Glomerular endothelial cell (primary cell): Measurements from ENCODE around the gene TMEM220. TPM values are rescaled to one million over a fixed set of nuclear protein-coding genes. Genes with fewer than 3 reads are reported as not detected.
"Not testable (repeated sequence)": the region's sequence is repeated elsewhere in the genome, so short reads cannot be mapped to it uniquely, and the experiment has no call there.

Experiments used
- DNase-seq: peaks from one replicate; pipeline ENCODE4 v3.0.0-alpha.2; 2011; ENCODE audit warnings: low read depth, low spot score; ENCODE audit errors: extremely low read depth
- total RNA-seq: library from RNA; depleted of rRNA; stranded (reverse); fragments of >200 nt; gene quantifications from 2 replicates; pipeline ENCODE4 v1.2.3, GENCODE V29; 2015

TMEM220 gene
- total RNA-seq, 1 donor from 2014 or later = 1.6 TPM

DNA sequence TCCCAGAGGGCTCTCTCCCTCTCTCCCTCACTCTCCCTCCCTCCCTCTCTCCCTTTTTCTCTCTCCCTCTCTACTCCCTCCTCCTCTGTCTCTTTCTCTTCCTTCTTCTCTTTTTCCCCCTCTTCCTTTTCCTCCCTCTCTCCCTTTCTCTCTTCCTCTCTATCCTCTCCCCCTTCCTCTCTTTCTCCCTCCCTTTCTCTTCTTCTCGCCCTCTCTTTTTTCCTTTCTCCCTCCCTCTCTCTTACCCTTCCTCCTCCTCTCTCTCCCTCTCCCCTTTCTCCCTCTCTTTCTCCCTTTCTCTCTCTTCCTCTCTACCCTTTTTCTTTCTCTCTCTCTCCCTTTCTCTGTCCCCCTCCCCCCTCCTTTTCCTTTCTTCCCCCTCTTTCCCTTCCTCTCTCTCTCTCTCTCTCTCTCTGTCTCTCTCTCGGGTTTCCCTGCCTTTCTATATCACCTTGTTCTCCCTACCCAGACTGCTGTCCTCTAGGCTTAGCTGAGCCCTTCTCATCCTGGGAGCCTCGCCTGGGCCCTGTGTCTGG lies 25.8 kb upstream of the TMEM220 start:
- no peak for DNase-seq

DNA sequence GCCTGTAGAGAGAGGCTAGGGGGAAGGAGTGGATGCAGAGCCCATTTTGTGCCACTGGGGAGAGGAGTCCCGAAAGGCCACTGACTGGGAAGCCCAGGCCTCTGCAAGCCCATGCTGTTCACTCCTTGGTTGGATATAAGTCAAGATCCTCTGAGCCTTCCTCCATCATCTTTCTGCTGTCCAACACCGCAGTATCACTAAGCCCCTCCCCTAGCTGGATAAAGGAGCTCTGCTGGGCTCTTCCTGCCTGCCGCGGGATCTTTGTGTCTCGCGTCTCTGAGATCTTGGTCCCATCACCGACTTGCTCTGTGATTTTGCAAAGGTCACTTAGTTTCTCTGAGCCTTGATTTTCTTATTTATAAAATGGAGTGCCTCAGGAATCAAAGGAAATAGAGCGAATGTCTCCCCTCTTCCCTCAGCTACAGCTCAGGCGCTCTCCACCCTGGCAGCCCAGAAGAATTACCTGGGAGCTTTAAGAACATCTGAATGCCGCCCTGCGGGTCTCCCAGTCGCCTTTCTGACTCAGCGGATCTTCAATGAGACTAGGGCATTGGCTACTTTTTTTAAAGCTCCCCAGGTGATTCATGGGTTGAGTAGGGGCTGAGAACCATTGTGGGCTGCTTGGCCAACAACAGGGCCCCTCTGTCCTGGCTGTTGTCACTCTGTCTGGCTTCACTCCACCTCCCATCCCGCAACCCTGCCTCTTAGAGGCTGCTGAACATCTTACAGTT lies 25.2 kb upstream of the TMEM220 start:
- DNase-seq = no peak

DNA sequence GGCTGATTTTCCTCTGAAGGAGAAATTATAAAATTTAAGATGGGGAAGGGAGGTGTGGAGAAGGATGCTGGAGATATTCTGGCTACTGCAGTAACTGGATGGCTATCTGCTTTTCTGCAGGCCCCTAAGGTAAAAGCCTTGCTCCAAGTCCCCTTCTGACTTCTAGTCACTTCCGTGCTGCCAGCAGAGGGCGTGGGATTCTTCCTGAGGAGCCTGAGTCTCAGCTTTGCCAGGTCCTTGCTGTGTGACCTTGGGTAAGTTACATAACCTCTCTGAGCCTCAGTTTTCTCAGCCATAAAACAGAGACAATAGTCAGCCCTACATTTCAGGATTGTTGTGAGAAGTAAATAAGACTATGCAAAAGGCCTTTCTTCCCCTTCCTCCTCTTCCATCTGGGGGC lies 24.3 kb upstream of the TMEM220 start:
- no peak for DNase-seq

DNA sequence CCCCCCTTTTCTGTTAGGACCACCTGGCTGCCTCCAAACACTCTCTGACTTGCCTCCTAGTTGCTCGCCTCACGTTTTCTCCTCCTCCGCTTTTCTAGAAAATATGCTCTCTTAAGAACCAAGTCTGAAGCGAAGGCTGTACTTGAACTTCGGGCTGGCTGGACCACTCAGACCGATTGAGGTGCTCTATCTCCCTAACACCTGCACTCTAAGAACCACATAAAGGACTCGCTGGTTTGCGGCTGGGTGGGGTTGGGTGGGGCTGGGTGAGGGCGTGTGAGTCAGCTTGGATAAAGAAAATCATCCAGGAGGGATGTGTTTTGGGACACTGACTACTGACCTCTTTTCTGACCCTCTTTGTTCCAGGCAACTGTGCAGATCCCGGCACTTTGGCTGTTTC lies 22.9 kb upstream of the TMEM220 start:
- no peak for DNase-seq

DNA sequence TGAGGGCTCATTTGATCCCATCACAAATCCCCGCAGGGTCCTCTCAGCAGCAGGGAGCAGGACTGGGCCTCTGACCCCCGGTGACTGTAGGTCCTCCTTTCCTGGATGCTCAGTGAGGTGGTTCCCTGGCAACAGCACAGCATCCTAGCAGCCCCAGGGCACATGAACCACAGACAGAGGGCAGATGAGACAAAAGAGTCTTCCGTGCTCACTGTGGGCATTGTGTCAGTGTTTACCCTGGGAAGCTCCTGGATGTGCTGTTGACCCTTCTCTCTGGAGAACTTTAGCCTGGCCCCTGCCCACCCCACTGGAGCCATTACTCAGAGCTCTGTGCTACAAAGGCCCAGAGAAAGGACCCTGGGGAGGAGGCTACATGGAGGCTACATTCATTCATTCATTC lies 21.7 kb upstream of the TMEM220 start:
- no peak for DNase-seq

DNA sequence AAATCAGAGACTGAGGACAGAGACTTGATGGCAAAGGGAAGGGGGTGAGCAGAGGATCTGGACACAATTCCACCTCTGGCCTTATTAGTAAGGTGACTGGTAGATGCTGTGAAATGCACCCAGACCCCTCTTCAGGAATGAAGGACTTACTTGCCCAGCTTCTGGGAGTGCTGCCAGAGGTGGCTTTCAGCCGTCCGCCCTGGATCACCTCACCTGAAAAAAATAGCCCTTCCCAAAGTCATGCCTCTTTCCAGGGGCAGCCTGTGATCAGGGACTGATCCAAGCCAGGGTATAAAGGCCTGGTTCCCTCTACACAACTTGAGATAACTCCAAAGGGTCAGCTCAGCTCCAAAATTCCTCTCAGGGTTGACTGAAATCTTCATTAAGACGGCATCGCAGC lies 20.4 kb upstream of the TMEM220 start:
- no peak for DNase-seq

DNA sequence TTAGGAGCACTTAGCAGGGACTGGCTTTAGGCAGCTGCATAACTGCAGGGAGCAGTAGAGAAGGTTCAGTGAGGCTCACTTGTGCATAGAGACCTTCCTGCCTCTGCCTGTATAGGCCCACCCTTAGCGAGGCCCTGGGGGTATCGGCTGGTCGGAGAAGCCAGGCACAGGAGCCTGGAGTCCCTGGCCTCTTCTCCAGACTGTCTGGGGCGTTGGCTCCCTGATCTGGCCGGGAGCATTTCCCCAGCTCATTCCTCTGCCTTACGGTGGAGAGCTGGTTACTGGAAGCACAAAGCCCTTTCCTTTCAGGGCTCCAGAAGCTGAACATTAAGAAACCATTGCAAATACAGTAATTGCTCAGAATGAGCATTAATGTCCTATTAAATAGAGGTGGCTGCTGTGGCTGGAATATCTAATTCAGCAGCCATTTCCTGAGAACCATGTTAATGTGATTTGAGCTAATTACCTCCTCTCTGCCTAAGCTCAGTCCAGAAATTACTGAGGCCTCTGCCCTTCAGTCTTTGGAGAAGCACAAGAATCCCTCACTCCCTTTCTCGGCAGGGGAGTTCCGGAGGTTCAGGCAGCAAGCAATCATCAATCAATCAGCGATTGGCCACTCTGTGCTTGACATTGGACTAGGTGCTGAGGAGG lies 18.8 kb upstream of the TMEM220 start:
- no peak for DNase-seq

DNA sequence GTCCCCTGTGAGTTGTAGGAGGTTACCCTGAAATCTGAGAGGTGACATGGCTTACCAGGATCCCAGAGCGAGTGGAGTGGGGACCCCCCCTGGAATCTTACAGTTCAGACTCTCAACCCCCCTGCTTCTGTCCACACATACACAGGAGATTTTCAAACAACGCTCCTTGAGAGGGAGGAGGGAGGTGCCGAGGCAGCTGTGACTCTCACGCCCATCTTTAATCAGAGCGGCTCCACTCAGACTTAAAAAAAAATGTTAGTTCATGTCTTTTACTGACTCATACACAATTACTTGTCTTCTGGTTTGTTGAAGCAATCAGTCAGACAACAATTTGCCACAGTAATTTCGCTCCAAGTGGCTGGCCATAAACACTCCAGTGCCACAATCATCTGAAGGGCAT lies 15.4 kb upstream of the TMEM220 start:
- no peak for DNase-seq

DNA sequence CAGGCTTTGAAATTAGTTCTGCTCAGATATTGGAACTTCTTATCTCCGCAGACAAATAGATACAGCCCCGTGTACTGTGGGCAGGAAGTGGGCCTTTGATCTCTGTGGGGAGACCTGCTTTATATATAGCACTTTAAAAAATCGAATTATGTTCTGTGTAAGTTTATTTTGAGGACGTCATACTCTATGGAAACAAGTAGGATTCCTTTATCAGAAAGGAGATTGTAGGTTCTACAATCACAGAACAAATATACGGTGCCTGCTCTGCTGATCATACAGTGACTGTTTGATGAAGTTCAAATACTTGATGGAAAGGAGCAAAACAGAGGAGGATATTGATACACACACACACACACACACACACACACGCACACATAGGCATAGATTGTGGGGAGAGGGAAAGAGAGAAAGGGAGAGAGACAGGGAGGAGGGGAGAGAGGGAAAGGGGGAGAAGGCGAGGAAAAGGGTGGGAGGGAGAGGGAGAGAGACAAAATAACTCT lies 14.7 kb upstream of the TMEM220 start:
- no peak for DNase-seq

DNA sequence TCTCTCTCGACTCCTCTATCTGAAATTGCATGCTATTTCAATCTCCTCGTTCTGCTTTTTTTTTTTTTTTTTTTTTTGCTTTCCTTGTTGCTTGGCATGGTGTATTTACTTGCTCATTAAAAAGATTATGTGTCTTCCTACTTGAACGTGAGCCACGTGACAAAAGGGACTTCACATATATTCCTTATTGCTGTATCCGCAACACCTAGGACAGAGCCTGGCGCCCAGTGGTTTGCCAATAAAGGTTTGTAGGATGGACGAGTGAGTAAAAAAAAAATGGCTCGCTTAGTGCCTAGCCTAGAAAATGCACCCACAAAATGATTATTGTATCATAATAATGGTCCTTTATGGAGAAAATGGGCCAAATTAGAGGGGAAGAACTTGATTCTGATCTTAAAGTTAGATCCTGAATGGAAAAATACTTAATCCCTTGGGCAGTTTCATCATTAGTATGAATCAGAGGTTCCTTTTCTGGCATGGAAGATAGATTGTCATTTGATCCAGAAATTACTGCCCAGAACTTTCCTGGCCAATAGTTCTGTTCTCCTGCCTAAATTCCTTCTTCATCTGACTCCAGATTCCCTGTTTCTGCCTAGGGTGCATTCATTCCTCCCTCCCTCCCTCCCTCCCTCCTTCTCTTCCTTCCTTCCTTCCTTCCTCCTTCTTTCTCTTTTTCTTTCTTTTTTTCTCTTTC lies 13.6 kb upstream of the TMEM220 start:
- no peak for DNase-seq

DNA sequence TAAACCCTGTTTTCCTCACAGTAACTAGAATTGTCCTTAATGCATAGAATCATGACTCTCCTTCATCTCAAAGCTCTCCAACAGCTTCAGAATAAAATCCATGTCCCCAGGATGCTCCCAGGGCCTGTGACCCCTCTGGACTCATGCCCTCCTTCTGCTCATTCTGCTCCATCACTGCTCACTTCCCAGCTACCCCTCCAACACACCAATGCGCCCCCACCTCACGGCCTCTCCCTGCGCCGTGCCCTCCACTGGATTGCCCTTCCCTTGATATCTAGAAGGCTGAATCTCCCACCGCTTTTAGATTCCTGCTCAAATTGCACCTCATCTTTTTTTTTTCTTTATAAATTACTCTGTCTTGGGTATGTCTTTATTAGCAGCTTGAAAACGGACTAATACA lies 12.6 kb upstream of the TMEM220 start:
- DNase-seq = no peak

DNA sequence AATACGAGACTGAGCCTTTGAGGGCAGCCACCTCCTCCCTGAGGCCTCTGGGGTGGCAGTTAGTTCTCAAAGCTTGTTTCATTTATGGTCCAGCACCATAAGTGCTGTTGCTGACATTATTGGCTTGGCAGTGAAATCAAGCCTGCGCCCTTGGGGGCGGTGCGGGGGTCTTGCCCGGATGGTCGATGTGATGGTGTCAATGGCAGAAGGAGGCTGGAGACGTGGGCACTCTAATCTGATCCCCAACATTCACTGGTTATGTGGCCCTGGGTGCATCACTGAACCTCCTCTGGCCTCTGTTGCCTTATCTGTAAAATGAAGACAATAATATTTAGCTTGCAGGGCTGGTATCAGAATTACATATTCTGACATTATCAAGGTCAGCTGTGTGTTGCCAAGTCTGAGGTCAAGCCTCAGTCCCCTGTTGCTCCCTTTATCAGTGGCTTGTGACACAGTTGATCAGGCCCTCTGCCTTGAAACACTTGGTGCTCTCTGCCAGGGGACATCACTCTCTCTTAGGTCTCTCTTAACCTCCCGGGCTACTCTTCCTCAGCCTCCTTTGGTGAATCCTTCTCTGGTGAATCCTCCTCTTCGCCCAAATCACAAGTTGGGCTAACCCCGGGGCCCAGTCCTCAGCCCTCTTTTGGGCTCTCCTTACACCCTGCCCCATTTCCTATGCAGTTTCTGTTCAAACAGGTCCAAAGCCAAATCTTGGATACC lies 11.8 kb upstream of the TMEM220 start:
- DNase-seq = no peak

DNA sequence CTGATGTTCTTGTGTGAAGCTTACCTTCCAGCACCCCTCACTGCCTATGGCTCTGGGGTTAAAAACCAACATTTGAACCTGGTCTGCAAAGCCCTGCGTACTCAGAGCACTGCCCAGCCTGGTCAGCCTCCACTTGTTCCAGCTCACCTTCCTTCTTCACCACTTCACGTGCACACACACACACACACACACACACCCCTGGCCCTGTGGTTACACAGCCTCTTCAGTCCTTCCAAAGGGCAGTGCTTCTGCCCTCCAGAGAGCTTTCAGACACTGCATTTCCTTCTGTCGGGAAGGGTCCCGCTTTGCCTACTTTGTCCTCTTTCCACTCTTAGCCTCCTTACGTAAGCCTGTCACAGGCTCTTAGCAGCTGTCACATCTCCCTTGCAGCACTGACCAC lies 9.6 kb upstream of the TMEM220 start:
- no peak for DNase-seq

DNA sequence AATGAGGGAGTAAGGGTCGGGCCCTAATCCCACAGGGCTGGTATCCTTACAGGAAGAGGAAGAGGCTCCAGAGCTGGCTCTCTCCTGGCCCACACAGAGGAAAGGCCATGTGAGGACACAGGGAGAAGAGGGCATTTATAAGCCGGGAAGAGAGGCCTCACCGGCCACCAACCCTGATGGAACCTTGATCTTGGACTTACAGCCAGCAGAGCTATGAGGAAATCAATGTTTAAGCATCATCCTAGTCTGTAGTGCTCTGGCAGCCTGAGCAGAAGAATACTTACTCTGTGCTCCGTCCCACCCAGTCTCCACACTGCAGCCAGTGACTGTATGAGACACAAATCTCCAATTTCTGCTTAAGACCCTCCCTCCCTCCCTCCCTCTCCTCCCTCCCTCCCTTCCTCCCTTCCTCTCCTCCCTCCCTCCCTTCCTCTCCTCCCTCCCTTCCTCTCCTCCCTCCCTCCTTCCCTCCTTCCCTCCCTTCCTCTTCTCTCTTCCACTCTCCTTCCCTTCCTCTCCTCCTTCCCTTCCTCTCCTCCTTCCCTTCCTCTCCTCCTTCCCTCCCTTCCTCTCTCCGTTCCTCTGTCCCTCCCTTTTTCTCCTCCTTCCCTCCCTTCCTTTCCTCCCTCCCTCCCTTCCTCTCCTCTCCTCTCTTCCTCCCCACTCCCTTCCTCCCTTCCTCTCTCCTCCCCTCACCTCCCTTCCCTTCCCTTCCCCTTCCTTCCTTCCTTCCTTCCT lies 8.9 kb upstream of the TMEM220 start:
- DNase-seq = no peak

DNA sequence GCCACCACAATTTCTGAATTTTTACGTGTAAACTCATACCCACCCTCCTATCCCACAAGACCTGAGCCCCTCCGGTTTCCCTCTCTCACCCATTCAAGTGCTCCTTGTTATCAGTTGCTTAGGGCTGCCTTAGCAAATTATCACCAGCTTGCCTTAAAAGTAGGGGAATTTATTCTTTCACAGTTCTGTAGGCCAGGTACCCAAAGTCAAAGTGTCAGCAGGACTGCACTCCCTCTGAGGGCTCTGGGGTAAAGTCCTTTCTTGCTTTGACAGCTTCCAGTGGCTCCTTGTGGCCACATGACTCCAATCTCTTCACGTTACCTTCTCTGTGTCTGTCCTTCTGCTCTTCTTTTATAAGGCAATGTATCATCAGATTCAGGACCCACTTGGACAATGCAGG lies 7.9 kb upstream of the TMEM220 start:
- DNase-seq = no peak

DNA sequence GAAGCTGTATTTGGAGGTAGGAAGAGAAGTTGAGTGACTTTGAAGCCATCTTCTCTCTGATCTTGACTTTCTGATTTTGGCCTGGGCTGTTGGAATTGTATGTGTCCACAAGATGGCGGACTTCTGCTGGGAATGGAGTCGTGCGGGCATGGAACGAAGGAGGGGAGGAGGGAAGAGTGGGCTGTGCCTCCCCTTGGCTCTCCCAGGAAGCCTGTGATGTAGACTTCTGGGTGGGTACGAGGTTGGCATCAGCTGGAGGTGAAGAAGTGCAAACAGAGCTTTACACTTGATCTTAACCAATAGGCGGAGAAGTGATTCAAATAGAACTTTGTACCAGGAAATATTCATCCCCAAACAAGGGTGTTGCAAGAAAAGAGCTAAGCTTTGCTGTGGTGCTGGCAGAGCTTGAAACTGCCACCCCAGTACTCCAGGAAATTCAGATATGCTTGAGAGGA lies 7.4 kb upstream of the TMEM220 start:
- DNase-seq = no peak

DNA sequence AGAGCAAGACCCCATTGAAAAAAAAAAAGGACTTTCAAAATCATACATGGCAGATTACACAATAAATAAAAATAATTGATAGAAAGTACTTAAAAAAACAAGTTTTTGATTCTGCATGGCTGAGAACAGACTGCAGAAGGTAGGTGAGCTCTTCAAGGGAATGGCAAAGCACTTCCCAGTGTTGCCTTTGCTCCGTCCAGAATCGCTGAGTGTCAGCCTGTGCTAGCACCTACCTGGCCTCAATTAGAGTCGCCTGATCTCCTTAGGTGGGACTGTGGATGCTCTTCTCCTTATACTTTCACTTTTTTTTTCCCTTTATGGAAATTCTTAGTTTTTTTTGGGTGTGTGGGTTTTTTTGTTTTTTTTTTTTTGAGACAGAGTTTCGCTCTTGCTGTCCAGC lies 6.0 kb upstream of the TMEM220 start:
- DNase-seq = no peak

DNA sequence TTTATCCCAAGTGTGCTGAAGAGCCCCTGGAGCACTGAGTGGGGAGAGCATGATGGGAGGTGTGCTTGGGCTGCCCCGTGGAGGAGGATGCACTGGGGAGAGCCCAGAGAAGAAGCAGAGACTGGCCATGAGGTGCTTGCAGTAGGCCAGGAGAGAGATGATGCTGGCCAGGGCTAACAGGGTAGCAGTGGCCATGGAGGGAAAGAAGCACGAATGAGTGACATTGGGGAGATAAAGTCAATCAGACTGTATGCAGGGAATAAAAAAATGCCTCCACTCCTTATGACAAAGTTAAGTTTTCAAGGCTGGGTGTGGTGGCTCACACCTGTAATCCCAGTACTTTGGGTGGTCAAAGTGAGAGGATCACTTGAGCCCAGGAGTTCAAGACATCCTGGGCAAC lies 5.4 kb upstream of the TMEM220 start:
- DNase-seq = no peak

DNA sequence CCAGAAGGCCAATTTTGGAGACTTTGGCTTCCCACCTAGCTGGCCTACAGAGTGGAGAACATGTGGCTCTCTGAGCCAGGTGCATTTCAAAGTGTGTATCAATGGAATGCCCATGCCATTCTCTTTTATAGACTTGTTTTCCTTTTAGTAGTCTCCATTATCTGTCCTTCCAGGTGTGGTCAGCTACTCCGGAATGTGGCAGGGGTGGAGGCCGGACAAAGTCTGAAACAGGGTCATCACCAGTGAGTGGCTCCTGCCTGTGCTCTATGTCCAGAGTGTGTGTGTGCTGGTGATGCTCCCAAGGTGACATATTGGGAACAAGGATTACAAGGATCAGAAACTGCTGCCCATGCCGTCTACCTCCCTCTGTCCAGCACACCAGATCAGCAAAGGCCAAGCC lies 3.8 kb upstream of the TMEM220 start:
- no peak for DNase-seq

DNA sequence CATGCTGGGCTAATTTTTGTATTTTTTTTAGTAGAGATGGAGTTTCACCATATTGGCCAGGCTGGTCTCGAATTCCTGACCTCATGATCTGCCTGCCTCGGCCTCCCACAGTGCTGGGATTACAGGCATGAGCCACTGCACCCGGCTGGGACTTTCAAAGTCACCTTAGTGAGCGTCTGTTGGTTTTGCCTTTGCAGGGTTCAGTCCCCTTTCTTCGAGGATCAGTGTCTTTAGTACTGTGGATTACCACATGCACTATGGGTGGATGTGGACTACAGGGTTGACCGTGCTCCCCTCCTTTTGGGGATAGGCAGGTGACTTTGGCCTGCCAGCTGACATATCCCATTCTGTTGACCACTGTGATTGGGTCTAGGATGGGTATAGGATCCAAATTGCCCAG lies 2.3 kb upstream of the TMEM220 start:
- DNase-seq = not testable (repeated sequence)
